HepG2 (cell line): ENCODE measurements around the gene RPLP2. TPM values are rescaled to one million over a fixed set of nuclear protein-coding genes. Genes with fewer than 3 reads are reported as not detected.
A peak's percentile ranks its signal among the peaks of the same experiment; 100 is the strongest.

Experiments
- KAT7 ChIP-seq: IDR thresholded peaks from 2 replicates; pipeline ENCODE4 v1.6.1; 2018; ENCODE audit warnings: borderline replicate concordance, missing compliant biosample characterization
- MEF2D ChIP-seq: sonication (generic); formaldehyde crosslinking; IDR thresholded peaks from 2 replicates; pipeline ENCODE4 v1.5.1; 2020; ENCODE audit warnings: mild to moderate bottlenecking, missing genetic modification reagents
- NBN ChIP-seq: fragments of 450-650 bp; conservative IDR thresholded peaks from 2 replicates; pipeline ENCODE4 v1.6.1; 2017
- NFKBIZ ChIP-seq: IDR thresholded peaks from 2 replicates; pipeline ENCODE4 v1.6.1; 2018; ENCODE audit warnings: missing genetic modification reagents, missing compliant biosample characterization
- PCBP1 ChIP-seq: fragments of 200-400 bp; formaldehyde crosslinking; IDR thresholded peaks from 2 replicates; pipeline ENCODE4 v1.6.1; 2017; ENCODE audit warnings: mild to moderate bottlenecking, low read depth, low read length, borderline replicate concordance
- RBFOX2 ChIP-seq: fragments of 200-400 bp; formaldehyde crosslinking; IDR thresholded peaks from 2 replicates; pipeline ENCODE4 v1.6.1; 2017; ENCODE audit warnings: low read depth, mild to moderate bottlenecking, low read length
- SNAPC2 ChIP-seq: sonication (generic); formaldehyde crosslinking; IDR thresholded peaks from 2 replicates; pipeline ENCODE4 v1.8.1; 2022; ENCODE audit warnings: mild to moderate bottlenecking, missing genetic modification reagents
- SNRNP70 ChIP-seq: fragments of 200-400 bp; formaldehyde crosslinking; IDR thresholded peaks from 2 replicates; pipeline ENCODE4 v1.6.1; 2017; ENCODE audit warnings: mild to moderate bottlenecking, low read depth, low read length, moderate library complexity
- ZKSCAN8 ChIP-seq: IDR thresholded peaks from 2 replicates; pipeline ENCODE4 v1.6.1; 2016; ENCODE audit warnings: borderline replicate concordance, missing genetic modification reagents, missing compliant biosample characterization
- ZNF564 ChIP-seq: sonication (generic); formaldehyde crosslinking; IDR thresholded peaks from 2 replicates; pipeline ENCODE4 v1.8.1; 2023; ENCODE audit warnings: mild to moderate bottlenecking, missing genetic modification reagents
- ZNF724P ChIP-seq: sonication (generic); formaldehyde crosslinking; IDR thresholded peaks from 2 replicates; pipeline ENCODE4 v1.8.0; 2022; ENCODE audit warnings: missing genetic modification reagents, borderline replicate concordance
- ZNF772 ChIP-seq: sonication (generic); formaldehyde crosslinking; IDR thresholded peaks from 2 replicates; pipeline ENCODE4 v1.5.0; 2020; ENCODE audit warnings: mild to moderate bottlenecking, missing genetic modification reagents
- ZNF839 ChIP-seq: sonication (generic); formaldehyde crosslinking; IDR thresholded peaks from 2 replicates; pipeline ENCODE4 v1.4.0; 2020; ENCODE audit warnings: missing genetic modification reagents, mild to moderate bottlenecking, borderline replicate concordance
- polyA plus RNA-seq, 8 experiments: library from polyadenylated mRNA; depleted of rRNA in 3 of 8; stranded (reverse) in 7 of 8; unstranded in 1 of 8; fragments of >200 nt; fragmentation: Illumina TruSeq in 4 of 8; extraction: Trizol in 4 of 8; gene quantifications; 2 replicates each; pipeline versions ENCODE4 v1.2.1 to v1.2.3, GENCODE V29; 2011 to 2016; ENCODE audit warnings: low read depth in 4 of 8, missing spikeins in 1 of 8, mixed read lengths in 1 of 8; ENCODE audit not compliant: insufficient read depth in 1 of 8
- total RNA-seq, 5 experiments: library from RNA; depleted of rRNA; stranded (reverse); fragments of >200 nt; fragmentation: Illumina TruSeq; extraction: Trizol; gene quantifications; 2 replicates each; pipeline ENCODE4 v1.2.3, GENCODE V29; 2016; ENCODE audit warnings: low read depth in 1 of 5
- TF ChIP-seq, protein P1 (sequence below): sonication (generic); formaldehyde crosslinking; IDR thresholded peaks from 2 replicates; pipeline ENCODE4 v1.8.1; 2023; ENCODE audit warnings: mild to moderate bottlenecking, missing genetic modification reagents
- TF ChIP-seq, protein P2 (sequence below): sonication (generic); formaldehyde crosslinking; IDR thresholded peaks from 2 replicates; pipeline ENCODE4 v1.4.0; 2020; ENCODE audit warnings: missing genetic modification reagents
- TF ChIP-seq, protein P3 (sequence below): IDR thresholded peaks from 2 replicates; pipeline ENCODE4 v1.6.1; 2016; ENCODE audit warnings: missing compliant biosample characterization, missing genetic modification reagents, borderline replicate concordance
- TF ChIP-seq, protein P4 (sequence below): IDR thresholded peaks from 2 replicates; pipeline ENCODE4 v1.6.1; 2018; ENCODE audit warnings: missing genetic modification reagents, mild to moderate bottlenecking, missing compliant biosample characterization
- TF ChIP-seq, protein P5 (sequence below): sonication (generic); formaldehyde crosslinking; IDR thresholded peaks from 2 replicates; pipeline ENCODE4 v1.4.0; 2020; ENCODE audit warnings: missing genetic modification reagents
- TF ChIP-seq, protein P6 (sequence below): sonication (generic); formaldehyde crosslinking; IDR thresholded peaks from 2 replicates; pipeline ENCODE4 v1.8.0; 2022; ENCODE audit warnings: mild to moderate bottlenecking, missing genetic modification reagents; ENCODE audit not compliant: insufficient replicate concordance

RPLP2 gene
- total and polyA plus RNA-seq, 2 of the 13 experiments (the other 11 are each of a cell fraction or from before 2014, with no cell fraction given) = 978 to 2,106 TPM

DNA sequence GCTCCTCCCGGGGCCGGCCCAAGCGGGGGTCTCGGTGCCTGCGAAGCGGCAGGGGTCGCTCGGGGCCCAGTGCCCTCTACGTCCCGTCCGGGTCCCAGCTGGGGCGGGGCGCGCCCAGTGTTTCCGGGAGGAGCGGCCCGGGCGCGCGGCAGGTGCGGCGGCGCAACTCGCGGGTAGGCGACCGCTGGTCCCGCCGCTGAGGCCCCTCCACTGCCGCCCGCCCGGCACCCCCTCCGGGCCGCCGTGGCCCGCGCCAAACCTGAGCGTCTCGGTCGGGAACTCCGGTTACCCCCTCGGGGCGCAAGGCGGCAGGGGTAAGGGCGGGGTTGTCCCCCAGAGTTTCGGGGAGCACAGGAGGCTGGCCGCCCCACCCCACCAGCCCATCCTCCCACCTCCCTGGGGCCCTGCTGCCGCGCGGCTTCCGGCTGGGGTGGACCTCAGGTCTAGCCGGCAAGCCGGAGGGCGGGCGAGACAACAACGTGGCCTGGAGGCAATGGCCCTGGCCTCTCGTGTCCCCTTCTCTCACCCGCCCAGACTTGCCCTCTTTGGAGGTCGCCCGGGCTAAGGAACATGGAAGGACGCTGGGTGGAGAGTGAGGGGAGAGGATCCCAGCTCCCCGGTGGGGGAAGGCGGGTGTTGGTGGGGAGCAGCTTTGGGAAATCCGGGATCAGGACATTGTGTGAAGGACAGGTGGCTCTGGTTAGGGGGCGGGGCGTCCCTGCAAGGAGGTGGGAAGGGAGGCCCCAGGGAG lies 17.6 kb downstream of the RPLP2 start (continued):
- TF ChIP-seq MEF2D (CRISPR knock-in tag) (peak; percentile 65; the same call in 1 of the 2 replicates), ZNF564 (CRISPR knock-in tag) (peak; percentile 46; the same call in 1 of the 2 replicates), NBN (no peak), ZNF772 (CRISPR knock-in tag) (peak; percentile 57; the same call in 1 of the 2 replicates), SNAPC2 (no peak), KAT7 (CRISPR knock-in tag) (peak; percentile 50; the same call in 1 of the 2 replicates), ZNF724P (CRISPR knock-in tag) (0 out of 2 replicates have a peak, but pooled peaks have one; percentile 29), PCBP1 (peak; percentile 53; the same call in 1 of the 2 replicates), RBFOX2 (peak; percentile 71), ZKSCAN8 (CRISPR knock-in tag) (peak; percentile 38; the same call in 1 of the 2 replicates), SNRNP70 (no peak), ZNF839 (no peak), NFKBIZ (0 out of 2 replicates have a peak, but pooled peaks have one; percentile 60)
- TF ChIP-seq, protein P1, sequence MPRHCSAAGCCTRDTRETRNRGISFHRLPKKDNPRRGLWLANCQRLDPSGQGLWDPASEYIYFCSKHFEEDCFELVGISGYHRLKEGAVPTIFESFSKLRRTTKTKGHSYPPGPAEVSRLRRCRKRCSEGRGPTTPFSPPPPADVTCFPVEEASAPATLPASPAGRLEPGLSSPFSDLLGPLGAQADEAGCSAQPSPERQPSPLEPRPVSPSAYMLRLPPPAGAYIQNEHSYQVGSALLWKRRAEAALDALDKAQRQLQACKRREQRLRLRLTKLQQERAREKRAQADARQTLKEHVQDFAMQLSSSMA (CRISPR knock-in tag) = peak; percentile 53; the same call in 1 of the 2 replicates
- TF ChIP-seq, protein P2, sequence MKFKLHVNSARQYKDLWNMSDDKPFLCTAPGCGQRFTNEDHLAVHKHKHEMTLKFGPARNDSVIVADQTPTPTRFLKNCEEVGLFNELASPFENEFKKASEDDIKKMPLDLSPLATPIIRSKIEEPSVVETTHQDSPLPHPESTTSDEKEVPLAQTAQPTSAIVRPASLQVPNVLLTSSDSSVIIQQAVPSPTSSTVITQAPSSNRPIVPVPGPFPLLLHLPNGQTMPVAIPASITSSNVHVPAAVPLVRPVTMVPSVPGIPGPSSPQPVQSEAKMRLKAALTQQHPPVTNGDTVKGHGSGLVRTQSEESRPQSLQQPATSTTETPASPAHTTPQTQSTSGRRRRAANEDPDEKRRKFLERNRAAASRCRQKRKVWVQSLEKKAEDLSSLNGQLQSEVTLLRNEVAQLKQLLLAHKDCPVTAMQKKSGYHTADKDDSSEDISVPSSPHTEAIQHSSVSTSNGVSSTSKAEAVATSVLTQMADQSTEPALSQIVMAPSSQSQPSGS (CRISPR knock-in tag) = peak; percentile 12; the same call in 1 of the 2 replicates
- TF ChIP-seq, protein P3, sequence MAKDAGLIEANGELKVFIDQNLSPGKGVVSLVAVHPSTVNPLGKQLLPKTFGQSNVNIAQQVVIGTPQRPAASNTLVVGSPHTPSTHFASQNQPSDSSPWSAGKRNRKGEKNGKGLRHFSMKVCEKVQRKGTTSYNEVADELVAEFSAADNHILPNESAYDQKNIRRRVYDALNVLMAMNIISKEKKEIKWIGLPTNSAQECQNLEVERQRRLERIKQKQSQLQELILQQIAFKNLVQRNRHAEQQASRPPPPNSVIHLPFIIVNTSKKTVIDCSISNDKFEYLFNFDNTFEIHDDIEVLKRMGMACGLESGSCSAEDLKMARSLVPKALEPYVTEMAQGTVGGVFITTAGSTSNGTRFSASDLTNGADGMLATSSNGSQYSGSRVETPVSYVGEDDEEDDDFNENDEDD (CRISPR knock-in tag) = no peak; the same call in 1 of the 2 replicates
- TF ChIP-seq, protein P4, sequence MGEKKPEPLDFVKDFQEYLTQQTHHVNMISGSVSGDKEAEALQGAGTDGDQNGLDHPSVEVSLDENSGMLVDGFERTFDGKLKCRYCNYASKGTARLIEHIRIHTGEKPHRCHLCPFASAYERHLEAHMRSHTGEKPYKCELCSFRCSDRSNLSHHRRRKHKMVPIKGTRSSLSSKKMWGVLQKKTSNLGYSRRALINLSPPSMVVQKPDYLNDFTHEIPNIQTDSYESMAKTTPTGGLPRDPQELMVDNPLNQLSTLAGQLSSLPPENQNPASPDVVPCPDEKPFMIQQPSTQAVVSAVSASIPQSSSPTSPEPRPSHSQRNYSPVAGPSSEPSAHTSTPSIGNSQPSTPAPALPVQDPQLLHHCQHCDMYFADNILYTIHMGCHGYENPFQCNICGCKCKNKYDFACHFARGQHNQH (CRISPR knock-in tag) = peak; percentile 55; the same call in 1 of the 2 replicates
- TF ChIP-seq, protein P5, sequence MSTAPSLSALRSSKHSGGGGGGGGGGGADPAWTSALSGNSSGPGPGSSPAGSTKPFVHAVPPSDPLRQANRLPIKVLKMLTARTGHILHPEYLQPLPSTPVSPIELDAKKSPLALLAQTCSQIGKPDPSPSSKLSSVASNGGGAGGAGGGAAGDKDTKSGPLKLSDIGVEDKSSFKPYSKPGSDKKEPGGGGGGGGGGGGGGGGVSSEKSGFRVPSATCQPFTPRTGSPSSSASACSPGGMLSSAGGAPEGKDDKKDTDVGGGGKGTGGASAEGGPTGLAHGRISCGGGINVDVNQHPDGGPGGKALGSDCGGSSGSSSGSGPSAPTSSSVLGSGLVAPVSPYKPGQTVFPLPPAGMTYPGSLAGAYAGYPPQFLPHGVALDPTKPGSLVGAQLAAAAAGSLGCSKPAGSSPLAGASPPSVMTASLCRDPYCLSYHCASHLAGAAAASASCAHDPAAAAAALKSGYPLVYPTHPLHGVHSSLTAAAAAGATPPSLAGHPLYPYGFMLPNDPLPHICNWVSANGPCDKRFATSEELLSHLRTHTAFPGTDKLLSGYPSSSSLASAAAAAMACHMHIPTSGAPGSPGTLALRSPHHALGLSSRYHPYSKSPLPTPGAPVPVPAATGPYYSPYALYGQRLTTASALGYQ (CRISPR knock-in tag) = no peak
- TF ChIP-seq, protein P6, sequence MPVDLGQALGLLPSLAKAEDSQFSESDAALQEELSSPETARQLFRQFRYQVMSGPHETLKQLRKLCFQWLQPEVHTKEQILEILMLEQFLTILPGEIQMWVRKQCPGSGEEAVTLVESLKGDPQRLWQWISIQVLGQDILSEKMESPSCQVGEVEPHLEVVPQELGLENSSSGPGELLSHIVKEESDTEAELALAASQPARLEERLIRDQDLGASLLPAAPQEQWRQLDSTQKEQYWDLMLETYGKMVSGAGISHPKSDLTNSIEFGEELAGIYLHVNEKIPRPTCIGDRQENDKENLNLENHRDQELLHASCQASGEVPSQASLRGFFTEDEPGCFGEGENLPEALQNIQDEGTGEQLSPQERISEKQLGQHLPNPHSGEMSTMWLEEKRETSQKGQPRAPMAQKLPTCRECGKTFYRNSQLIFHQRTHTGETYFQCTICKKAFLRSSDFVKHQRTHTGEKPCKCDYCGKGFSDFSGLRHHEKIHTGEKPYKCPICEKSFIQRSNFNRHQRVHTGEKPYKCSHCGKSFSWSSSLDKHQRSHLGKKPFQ (CRISPR knock-in tag) = peak; percentile 84
